ENCODE data around the gene SLC25A27. TPM values are rescaled to one million over a fixed set of nuclear protein-coding genes. Genes with fewer than 3 reads are reported as not detected.

Gene SLC25A27
- total RNA-seq, 1 donor from 2014 or later = 6.9 TPM

DNA sequence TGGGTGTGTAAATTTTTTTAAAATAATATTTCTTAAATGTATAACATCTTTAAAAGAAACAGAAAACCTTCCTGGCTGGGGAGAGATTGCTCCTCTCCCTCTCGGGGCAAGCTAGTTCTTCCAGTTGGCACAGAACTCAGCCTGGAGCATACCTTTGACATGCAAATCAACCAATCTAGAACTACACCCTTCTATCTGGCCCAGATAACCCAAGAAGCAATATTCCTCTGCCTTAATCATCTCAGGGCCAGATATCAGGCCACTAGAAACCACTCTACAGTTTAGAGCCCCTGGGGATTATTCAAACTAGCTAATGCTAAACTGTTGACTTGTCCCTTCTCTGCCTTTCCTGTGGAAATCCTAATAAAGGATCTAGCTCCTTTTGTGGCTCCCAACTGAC is 34.0 kb upstream of the SLC25A27 start:
- no peaks in the 10 kb centered on the region for H3K27me3 ChIP-seq (ENCODE audit: control insufficient read depth, insufficient read depth, low read length)
- TF ChIP-seq, protein P1, sequence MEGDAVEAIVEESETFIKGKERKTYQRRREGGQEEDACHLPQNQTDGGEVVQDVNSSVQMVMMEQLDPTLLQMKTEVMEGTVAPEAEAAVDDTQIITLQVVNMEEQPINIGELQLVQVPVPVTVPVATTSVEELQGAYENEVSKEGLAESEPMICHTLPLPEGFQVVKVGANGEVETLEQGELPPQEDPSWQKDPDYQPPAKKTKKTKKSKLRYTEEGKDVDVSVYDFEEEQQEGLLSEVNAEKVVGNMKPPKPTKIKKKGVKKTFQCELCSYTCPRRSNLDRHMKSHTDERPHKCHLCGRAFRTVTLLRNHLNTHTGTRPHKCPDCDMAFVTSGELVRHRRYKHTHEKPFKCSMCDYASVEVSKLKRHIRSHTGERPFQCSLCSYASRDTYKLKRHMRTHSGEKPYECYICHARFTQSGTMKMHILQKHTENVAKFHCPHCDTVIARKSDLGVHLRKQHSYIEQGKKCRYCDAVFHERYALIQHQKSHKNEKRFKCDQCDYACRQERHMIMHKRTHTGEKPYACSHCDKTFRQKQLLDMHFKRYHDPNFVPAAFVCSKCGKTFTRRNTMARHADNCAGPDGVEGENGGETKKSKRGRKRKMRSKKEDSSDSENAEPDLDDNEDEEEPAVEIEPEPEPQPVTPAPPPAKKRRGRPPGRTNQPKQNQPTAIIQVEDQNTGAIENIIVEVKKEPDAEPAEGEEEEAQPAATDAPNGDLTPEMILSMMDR (IDR thresholded peaks at IDR 0.05; ENCODE audit: insufficient read depth, low read length, poor library complexity, severe bottlenecking) = no peak

DNA sequence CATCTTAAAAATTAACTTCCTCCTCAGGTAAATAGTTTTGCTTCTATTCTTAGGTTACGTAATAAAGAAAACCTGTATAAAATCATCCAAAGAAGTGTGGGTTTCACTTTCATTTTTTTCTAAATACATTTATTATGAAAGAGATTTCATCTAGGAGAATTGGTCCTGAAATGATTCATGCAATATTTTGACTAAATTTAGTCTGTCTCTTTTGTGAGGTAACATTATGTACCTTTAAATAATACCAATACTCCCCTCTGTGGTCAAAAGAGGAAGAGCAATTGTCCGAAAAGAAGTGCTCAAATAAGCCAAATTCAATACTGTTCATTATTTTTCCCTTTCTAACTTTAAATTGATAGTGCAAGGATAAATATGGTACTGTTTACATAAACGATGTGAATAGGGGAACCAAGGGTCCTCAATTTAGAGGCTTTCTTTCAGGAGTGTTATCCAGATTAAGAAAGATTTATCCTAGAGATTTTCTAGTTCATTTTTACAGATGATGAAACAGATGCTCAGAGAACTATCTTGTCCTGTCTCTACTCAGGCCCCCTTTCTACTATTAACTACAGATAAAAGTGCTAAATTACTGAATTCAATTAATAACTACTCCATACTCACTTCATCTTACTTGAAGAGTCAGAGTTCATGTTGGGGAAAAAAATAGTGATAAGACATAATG is 26.4 kb upstream of the SLC25A27 start:
- TF ChIP-seq, protein P1 (IDR thresholded peaks at IDR 0.05; ENCODE audit: insufficient read depth, low read length, poor library complexity, severe bottlenecking) = peak; percentile 39
- Histone ChIP-seq H3K36me3 (ENCODE audit: control insufficient read depth, insufficient read depth, low read length) (no peaks in the 10 kb centered on the region), H3K27me3 (ENCODE audit: control insufficient read depth, insufficient read depth, low read length) (no peaks in the 10 kb centered on the region), H3K4me3 (ENCODE audit: low read depth, low read length) (no peak overlapping the region)
- DNase-seq (ENCODE audit: low read depth) = no peak

More for the DNA sequence above, 34.0 kb upstream of the SLC25A27 start:
- H3K4me3 ChIP-seq (ENCODE audit: low read depth, low read length) = no peak overlapping the region
- no peak for DNase-seq (ENCODE audit: low read depth)
- H3K36me3 ChIP-seq (ENCODE audit: control insufficient read depth, insufficient read depth, low read length) = no peaks in the 10 kb centered on the region

DNA sequence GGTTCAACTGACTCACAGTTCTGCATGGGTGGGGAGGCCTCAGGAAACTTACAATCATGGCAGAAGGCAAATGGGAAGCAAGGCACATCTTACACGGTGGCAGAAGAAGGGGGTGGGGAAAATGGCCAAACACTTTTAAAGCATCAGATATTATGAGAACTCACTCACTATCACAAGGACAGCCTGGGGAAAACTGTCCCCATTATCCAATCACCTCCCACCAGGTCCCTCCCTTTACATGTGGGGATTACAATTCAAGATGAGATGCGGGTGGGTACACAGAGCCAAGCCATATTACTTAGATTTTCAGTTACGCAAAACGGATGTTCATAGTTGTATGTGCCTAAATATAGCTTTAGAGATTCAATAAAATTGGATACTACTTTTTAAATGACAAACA is 25.8 kb upstream of the SLC25A27 start:
- no peaks in the 10 kb centered on the region for H3K27me3 ChIP-seq (ENCODE audit: control insufficient read depth, insufficient read depth, low read length)
- DNase-seq (ENCODE audit: low read depth) = no peak
- TF ChIP-seq, protein P1 (IDR thresholded peaks at IDR 0.05; ENCODE audit: insufficient read depth, low read length, poor library complexity, severe bottlenecking) = no peak
- H3K4me3 ChIP-seq (ENCODE audit: low read depth, low read length) = no peak overlapping the region
- no peaks in the 10 kb centered on the region for H3K36me3 ChIP-seq (ENCODE audit: control insufficient read depth, insufficient read depth, low read length)

DNA sequence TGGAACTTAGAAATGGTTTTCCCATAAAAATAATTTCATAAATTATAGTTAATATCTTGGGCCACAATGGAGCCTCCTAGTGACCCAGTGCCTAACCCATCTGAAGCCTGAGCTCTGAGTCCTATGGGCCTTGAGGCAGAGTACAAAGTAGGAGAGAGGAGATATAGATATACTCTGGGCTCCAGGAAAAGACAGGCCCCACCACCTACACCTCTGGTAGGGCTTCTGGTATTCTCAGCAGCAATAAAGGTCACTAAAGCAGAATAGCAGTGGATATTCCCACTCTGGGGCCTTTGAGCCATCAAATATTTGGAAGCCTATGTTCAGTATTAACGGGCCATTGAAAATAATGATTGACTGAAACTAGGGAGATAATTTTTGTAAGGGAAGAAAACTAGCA is 24.3 kb upstream of the SLC25A27 start:
- DNase-seq (ENCODE audit: low read depth) = no peak
- no peaks in the 10 kb centered on the region for H3K36me3 ChIP-seq (ENCODE audit: control insufficient read depth, insufficient read depth, low read length)
- TF ChIP-seq, protein P1 (IDR thresholded peaks at IDR 0.05; ENCODE audit: insufficient read depth, low read length, poor library complexity, severe bottlenecking) = no peak
- H3K4me3 ChIP-seq (ENCODE audit: low read depth, low read length) = no peak overlapping the region
- no peaks in the 10 kb centered on the region for H3K27me3 ChIP-seq (ENCODE audit: control insufficient read depth, insufficient read depth, low read length)

DNA sequence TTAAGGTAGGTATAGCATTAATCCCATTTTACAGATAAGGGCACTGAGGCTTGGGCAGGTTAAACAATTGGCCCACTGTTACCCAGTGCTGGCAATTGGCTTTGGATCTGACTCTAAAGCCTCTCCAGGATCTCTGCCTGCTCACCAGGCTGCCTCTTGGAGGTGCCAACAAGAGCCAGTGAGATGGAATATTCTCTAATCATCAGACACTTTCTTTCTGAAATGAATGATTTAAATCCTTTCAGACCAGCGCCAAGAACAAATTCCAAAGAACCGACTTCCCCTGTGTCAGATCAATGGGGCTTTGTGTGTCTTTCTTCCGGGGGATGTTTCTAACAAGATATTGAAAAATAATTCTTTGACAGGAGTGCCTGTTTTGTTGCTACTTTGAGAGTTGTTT is 23.8 kb upstream of the SLC25A27 start:
- Histone ChIP-seq H3K27me3 (ENCODE audit: control insufficient read depth, insufficient read depth, low read length) (no peaks in the 10 kb centered on the region), H3K36me3 (ENCODE audit: control insufficient read depth, insufficient read depth, low read length) (no peaks in the 10 kb centered on the region), H3K4me3 (ENCODE audit: low read depth, low read length) (no peak overlapping the region)
- TF ChIP-seq, protein P1 (IDR thresholded peaks at IDR 0.05; ENCODE audit: insufficient read depth, low read length, poor library complexity, severe bottlenecking) = no peak
- no peak for DNase-seq (ENCODE audit: low read depth)

DNA sequence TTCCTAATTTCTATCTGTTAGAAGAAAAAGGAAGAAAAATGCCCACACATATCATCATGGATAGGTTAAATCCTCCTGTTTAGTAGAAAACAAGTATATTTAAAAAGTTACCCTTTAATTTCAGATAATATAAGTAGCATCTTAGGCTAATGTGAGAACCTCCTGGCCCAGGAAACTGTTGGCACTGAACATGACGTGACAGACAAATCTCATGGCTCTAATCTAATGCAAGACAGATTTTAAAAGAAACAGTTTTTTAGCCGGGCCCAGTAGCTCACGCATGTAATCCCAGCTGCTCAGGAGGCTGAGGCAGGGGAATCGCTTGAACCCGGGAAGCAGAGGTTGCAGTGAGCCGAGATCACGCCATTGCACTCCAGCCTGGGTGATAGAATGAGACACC is 23.1 kb upstream of the SLC25A27 start:
- TF ChIP-seq, protein P1 (IDR thresholded peaks at IDR 0.05; ENCODE audit: insufficient read depth, low read length, poor library complexity, severe bottlenecking) = no peak
- H3K36me3 ChIP-seq (ENCODE audit: control insufficient read depth, insufficient read depth, low read length) = no peaks in the 10 kb centered on the region
- DNase-seq (ENCODE audit: low read depth) = no peak
- no peaks in the 10 kb centered on the region for H3K27me3 ChIP-seq (ENCODE audit: control insufficient read depth, insufficient read depth, low read length)
- no peak overlapping the region for H3K4me3 ChIP-seq (ENCODE audit: low read depth, low read length)
